Effector CD4-positive, alpha-beta T cell (primary cell): Measurements from ENCODE around the gene KRTAP5-8.
"Not testable (repeated sequence)": the region's sequence is repeated elsewhere in the genome, so short reads cannot be mapped to it uniquely, and the experiment has no call there.

Experiments
- DNase-seq: peaks from one replicate; pipeline ENCODE4 v3.0.0-alpha.2; 2020

The KRTAP5-8 gene

DNA sequence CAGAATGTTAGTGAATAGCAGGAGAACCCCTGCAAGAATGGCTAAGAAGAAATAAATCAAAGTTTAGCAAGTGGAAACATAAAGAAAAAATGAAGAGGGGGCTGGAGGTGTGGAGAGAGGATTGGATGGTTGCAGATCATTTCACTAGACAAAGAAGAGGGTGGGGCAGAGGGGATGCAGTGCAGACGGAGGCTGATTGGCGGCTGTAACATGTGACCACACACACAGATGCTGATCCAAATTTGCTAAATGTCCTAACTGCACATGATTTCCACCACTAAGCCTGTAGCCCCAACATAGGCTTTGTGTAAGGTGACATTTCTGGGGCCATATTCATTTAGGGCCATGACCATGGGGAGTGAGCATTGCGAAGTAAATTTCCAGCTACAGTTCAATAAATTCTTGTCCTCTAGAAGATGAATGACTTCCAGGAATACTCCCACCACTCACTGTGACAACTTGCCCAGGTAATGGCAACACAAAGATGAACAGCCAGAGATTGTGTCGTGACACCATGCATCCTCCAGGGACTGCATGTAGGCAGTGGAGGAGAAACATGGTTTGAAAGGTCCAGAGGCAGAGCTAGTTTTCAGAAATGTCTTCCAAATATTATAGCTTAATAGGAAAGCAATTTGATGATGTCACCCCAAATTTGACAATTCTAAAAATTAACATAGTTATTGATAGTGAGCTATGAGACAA lies 38.0 kb downstream of the KRTAP5-8 start:
- no peak for DNase-seq

DNA sequence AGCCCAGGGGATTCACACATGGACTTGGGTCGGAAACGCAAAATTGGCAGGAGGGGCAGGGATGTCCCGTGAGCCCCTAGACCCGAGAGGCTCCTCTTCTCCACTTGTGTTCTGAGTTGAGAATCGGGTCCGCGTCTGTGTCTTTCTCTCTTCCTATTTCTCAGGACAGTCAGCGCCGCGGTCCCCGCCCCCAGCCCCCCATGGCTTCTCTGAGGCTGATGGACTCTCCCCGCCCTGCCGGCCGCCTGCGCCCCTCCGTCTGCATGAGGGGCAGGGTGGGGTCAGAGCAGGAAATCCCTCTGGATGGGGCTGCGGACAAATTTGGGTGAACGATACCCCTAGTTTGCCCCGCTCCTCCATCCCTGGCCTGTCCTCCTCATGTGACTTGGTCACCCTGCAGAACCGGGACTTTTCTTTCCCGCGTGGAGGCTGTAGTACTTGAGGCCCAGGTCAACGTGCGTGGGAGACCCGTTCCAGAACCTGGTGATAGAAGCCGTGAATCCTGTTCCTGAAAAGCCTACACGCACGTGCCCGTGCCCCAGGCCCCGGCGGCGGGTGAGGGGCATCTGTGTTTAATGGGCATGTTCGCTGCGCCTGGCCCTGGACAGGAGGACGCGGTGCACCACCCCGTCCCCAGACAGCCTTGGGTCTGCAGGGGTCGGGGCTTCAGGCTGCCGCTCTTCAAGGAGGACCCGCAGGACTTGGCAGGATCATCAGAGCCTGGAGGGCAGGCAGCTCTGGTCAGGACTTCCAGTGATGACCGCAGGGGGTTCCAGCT lies 39.1 kb downstream of the KRTAP5-8 start:
- DNase-seq, result not testable (repeated sequence)

DNA sequence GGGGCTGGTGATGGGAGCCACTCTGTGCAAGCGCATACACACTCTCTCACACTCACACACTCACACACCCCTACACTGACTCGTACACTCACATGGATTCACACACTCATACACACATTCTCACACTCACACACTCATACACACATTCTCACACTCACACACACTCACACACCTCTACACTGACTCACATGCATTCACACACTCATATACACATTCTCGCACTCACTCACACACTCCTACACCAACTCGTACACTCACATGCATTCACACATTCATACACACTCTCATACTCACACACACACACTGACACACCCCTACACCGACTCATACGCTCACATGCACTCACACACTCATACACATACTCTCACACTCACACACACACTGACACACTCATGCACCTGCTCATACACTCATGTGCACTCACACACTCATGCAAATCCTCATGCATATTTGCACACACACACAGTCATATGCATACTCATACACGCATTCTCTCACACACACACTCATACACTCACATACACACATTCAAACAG lies 39.7 kb downstream of the KRTAP5-8 start:
- no peak for DNase-seq

DNA sequence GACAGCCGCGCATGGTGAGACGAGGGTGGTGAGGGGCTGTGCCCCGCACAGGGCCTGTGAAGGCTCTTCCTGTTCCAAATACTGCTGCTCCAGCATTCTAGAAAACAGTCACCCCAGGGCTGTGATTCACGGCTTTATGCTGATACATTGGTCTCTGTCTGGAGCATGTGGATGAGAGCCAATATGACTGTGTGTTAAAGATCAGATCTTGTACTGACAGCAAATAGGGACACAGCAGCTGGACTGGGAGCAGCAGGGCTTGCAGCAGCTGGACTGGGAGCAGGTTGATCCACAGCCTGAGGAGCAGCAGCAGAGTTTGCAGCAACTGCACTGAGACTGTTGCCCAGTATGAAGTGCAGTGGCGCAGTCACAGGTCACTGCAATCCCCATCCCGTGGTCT lies 41.7 kb downstream of the KRTAP5-8 start:
- not testable (repeated sequence) for DNase-seq

DNA sequence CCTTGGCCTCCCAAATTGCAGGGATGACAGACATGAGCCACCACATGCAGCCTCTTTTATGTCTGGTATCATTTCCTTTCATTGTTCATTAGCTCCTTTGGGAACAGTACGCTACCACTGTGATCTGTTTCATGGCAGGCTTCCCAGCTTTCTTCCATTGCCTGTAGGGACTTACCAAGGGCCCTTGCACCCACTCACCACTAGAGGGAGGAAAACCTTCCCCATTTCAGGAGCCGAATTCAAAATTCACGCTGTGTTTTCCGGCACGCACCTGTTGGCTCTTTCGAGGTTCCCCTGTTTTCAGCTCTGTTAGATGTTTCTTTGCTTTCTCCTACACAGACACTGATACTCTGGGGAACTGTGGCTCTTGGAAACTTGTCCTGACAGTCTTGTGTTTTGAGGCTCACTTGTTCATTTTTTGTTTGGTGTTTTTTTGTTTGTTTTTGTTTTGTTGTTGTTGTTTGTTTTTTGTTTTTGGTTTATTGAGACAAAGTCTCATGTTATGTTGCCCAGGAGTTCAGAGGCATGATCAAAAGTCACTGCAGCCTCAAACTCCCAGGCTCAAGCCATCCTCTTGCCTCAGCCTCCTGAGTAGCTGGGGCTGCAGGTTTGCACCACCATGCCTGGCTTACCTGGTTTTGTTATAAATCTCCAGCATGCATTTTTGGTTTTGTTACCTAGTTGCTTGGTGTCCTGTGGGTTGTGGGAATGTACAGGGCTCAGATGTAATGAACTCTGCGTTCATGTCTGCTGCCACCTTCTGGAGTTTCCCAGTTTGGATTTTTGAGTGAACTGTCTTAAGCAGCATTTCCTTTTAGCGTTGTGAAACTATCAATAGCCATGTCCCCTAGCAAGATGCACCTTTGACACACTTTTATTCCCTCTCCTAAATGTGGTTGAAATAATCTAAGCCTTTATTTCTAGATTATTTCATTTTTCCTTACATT lies 42.5 kb downstream of the KRTAP5-8 start:
- DNase-seq, result no peak

DNA sequence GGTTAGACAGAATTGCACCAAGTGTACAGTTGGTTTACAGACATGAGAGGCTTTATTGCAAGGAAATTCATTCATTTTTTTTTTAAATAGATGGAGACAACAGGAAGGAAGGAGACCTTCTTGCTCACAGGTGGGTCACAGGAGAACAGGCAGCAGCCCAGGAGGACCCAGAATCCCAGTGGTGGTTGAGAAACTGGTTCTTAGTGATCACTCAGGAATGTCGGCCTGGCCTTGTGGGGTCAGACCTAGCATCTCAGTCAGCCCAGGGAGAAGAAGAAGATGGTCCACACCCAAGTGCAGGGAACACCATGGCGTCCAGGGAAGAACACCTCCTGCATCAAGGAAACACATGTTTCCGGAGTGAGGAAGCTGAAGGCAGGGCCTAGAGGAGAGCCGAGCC lies 44.0 kb downstream of the KRTAP5-8 start:
- DNase-seq, result no peak

DNA sequence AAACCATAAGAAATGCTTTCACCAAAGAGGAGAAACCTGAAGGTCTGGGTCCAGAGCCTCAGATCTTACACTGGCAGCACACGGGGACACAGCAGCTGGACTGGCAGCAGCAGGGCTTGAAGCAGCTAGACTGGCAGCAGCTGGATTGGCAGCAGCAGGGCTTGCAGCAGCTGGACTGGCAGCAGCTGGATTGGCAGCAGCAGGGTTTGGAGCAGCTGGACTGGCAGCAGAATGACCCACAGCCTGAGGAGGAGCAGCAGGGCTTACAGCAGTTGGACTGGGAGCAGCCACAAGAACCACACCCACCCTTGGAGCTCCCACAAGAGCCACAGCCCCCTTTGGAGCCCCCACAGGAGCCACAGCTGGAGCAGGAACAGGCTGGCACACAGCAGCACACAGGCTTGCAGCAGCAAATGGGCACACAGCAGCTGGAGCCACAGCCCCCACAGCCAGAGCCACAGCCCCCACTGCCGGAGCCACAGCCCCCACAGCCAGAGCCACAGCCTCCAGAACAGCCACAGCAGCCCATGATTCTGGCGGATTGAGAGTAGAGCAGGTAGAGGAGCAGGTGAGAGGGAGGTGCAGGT lies 44.6 kb downstream of the KRTAP5-8 start, which contains the start of gene KRTAP5-11:
Gene KRTAP5-11 (minus strand): TSS at position 567 of the 587 bp plus-strand sequence. CDS start 38 bp downstream, at position 529.
- no peak for DNase-seq

DNA sequence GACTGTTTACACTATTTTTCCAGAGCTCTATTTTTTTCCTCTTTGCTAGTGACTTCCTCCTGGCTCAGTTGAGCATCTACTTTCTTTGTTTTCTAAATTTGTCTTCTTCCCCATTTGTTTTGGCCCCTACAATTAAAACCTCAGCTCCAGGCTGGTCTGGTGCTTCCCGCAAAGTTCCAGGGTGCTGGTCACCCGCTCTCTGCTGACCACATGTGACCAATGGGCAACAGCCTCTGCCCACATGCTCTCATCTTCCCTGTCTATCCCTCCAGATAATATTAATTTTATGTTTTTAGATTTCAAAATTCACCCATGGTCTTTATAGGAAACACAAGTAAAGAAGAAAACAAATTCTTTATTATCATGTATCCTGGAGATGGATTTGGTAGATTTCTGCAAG lies 45.1 kb downstream of the KRTAP5-8 start:
- not testable (repeated sequence) for DNase-seq

DNA sequence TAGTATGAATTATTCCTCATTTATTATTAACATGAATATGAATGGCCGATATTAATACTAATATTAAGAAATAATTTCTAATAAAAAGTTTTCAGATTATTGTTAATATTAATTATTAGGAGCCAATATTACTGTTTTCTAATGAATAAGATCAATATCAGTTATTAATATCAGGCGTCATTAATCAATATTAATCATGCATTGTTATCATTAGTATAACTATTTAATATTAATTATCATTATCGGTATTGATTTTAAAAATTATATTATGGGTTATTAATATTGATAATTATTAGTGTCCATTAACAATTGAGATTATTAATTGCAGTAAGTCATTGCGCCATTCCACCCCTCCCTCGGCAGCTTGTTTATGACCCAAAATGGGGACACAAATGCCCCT lies 47.8 kb downstream of the KRTAP5-8 start:
- not testable (repeated sequence) for DNase-seq

DNA sequence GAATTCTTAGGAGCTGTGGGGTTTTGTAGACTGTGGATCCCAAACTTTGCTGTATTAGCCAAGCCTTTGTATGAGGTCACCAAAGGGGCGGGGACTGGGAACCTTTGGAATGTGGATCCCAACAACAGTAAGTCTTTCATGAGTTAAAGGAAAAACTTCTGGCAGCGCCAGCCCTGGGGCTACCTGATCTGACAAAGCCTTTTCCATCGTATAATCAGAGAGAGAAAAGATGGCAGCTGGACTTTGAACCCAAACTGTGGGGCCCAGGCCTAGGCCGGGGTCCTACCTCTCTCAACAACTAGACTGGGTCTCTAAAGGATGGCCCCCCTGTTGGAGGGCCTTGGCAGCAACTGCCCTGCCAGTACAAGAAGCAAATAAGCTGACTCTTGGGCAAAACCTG lies 50.5 kb downstream of the KRTAP5-8 start:
- DNase-seq, result not testable (repeated sequence)
